Measurements from ENCODE around the gene POLDIP3.
"Not testable (repeated sequence)": the region's sequence is repeated elsewhere in the genome, so short reads cannot be mapped to it uniquely, and the experiment has no call there.

Gene POLDIP3

DNA sequence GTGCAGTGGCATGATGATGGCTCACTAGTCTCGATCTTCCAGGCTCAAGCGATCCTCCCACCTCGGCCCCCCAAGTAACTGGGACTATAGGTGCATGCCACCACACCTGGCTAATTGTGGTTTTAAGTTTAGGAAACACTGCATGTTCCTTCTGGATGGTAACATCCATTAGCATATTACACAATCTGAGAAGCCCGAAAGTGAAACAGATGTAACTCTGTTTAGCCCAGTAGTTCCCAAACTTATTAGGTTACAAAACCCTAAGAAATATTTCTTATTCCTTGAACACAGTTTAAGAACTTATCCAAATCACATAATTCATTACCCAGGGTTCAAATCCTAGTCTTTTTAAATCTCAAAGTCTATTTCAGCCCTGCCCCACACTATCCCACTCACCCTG is 28.3 kb downstream of the POLDIP3 start:
- DNase-seq (ENCODE audit: low read depth), result no peak

DNA sequence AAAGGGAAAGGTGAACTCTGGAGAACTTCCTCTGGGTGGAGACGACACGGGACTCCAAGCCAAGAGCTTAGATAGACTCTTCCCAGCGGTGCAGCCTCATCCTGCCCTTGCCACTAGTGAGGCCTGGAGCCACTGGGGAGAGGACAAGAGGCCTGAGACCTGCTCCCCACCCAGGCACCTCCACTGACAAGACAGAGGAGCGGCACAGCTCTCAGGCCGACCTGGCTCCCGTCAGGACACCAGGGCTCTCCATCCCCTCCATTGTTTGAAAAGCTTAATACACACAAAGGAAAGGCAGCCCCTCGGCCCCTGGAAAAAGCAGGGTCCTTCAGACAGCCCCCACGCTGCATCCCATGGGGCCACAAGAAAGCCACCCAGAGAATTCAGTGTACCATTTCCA is 29.6 kb downstream of the POLDIP3 start:
- no peak for DNase-seq (ENCODE audit: low read depth)

DNA sequence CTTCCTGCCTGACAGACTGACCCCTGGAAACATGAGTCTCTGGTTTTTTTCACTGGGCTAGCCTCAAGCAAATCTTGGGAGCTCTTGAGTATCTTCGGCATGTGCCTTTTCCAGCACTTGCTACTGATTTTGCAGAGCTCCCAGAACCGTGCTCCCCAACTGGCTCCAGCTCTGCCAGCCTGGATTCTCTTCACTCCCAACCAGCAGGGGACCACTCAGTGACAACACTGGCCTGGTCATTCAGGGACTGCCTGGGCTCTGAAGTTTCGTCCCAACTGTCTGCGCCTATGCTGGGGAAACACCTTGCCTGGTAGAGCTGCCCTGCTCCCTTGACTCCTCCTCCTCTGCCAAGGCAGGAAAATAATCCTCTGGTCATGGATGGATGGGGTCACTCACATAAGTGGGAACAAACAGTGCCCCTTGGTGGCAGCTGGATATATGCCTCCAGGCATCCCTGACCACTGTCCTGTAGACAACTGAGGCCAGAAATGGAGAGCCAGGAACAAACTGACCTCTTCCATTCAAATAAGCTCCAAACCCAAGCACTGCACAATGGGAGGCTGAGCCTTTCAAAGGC is 30.2 kb downstream of the POLDIP3 start:
- no peak for DNase-seq (ENCODE audit: low read depth)

DNA sequence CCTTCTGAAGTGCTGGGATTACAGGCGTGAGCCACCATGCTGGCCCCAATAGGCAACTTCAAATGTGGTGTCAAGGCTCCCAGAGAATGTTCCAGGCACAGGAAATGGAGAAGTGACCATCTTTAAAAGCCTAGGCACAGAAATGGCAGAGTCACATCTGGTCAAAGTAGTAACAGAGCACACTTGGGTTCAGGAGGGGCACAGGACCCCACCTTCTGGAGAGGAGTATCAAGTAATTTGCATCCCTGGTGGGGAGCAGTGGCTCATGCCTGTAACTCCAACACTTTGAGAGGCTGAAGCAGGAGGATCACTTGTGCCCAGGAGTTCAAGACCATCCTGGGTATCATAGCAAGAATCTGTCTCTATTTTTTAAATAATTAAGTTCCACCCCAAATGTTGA is 31.7 kb downstream of the POLDIP3 start:
- DNase-seq (ENCODE audit: low read depth), result no peak

DNA sequence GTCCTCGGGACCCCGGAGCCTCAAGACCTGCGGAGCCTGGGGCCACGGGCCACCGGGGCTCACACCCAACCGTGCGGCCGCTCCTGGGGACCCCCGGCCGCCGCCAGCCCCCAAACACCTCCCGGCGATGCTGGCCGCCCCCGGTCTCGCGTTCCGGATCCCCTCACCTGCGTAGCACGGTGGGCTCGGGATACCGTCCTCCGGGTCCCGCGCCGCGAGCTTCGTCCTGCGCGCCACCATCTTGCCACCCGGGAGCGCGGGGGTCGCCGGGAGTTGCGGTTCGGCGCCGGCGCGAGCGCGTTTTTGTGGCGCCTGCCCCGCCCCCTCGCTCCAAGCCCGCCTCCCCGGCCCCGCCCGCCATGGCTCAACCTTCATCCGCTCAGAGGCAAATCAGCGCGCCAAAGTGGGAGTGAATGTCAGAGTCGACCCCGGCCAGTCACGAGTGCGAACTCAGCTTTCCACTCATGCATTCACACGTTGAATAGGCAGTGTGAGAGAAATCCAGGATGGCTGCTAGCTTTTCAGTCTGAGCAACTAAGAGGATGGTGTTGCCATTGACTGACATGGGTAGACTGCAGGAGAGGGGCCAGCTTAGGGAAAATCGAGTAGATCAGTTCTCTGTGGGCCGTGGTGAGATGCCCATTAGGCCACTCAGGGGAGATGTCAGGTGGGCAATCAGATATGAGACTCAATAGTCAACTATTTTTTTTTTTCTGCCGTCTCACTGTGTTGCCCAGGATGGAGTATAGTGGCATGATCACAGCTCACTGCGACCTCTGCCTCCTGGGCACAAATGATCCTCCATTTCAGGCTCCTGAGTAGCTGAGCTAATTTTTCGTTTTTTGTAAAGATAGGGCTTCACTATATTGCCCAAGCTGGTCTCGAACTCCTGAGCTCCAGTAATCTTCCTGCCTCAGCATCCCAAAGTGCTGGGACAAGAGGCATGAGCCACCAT is 32.6 kb downstream of the POLDIP3 start:
- DNase-seq (ENCODE audit: low read depth), result peak; percentile 65

DNA sequence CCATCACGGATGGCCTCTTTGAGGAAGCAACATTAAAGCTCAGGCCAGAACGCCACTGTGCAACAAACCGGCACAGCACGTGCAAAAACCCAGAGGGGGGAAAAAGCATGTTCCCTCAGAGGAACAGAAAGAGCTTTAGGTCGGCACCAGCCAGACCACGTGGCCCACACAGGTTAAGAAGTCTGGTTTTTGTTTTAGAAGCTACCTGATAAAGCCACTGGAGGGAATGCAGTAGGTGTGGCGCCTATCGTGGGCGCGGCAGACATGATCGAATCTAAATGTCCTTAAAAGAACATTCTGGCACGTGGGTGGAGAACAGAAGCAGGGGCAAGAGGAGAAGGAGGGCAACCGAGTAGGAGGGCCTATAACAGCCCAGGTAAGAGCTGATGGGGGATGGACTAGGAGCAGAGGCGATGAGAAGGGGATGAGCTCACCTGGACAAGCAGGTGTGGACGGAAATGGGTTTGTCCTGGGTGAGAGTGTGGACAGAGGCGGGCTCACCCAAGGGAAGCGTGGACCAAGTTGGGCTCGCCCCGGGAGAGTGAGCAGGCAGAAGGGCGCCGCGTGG is 33.4 kb downstream of the POLDIP3 start:
- DNase-seq (ENCODE audit: low read depth), result not testable (repeated sequence)

DNA sequence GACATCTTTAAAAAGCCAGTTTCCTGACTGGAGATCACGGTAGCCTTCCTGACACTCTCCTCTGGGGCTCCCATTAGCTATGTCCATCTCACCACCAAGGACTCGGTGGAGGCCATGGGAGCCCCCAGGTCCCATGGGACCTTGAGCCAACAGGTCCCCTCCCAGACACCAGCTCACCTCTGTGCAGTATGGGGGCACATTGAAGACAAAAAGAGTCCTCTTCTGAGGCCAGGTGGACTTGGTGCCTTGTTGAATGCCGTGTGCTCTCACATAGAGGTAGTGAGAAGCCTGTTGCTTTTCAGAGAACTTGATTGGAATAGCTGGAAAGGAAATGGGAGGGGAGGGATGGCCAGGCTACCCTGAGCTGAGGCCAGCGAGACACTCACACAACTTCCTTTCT is 34.6 kb downstream of the POLDIP3 start:
- DNase-seq (ENCODE audit: low read depth), result not testable (repeated sequence)

- DNase-seq (ENCODE audit: low read depth), result no peak
Observed at GRCh38 chr22:42577623-42578240, 37.0 kb downstream of the POLDIP3 start.

GRCh38 chr22:42577141-42577540 is 37.5 kb downstream of the POLDIP3 start:
- DNase-seq (ENCODE audit: low read depth), result not testable (repeated sequence)

GRCh38 chr22:42575996-42576574 is 38.6 kb downstream of the POLDIP3 start:
- not testable (repeated sequence) for DNase-seq (ENCODE audit: low read depth)

DNA sequence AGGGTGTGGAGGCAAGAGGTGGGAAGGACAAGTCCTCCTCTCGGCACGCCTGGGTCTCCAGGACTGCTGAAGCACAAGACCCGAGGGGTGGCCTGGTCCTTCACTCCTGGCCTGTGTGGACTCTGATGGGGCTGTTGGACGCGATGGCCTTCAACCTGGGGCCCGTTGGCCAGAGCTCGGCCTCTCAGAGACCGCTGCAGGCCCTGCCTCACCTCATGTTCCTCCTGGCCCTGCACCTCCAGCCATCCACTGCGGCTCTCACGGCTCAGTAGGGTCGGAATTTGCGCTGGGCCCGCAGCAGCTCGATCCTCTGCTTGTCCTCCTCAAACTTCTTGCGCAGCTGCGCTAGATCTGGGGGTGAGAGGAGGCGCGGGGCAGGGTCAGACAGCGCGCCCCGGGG is 40.2 kb downstream of the POLDIP3 start:
- not testable (repeated sequence) for DNase-seq (ENCODE audit: low read depth)

- not testable (repeated sequence) for DNase-seq (ENCODE audit: low read depth)
Observed at GRCh38 chr22:42574046-42574445, 40.6 kb downstream of the POLDIP3 start.

GRCh38 chr22:42571068-42571467 is 43.6 kb downstream of the POLDIP3 start:
- not testable (repeated sequence) for DNase-seq (ENCODE audit: low read depth)

- DNase-seq (ENCODE audit: low read depth), result not testable (repeated sequence)
Observed at GRCh38 chr22:42570580-42570979, 44.1 kb downstream of the POLDIP3 start.

DNA sequence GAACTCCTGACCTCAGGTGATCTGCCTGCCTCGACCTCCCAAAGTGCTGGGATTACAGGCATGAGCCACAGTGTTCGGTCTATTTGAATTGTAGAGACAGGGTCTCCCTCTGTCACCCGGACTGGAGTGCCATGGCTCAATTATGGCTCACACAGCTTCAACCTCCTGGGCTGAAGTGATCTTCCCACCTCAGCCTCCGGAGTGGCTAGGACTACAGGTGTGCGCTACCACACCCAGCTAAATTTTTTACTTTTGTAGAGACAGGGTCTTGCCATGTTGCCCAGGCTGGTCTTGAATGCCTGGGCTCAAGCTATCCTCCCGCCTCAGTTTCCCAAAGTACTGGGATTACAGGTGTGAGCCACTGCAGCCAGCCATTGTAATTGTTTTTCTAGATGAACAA is 46.7 kb downstream of the POLDIP3 start:
- DNase-seq (ENCODE audit: low read depth), result not testable (repeated sequence)

DNA sequence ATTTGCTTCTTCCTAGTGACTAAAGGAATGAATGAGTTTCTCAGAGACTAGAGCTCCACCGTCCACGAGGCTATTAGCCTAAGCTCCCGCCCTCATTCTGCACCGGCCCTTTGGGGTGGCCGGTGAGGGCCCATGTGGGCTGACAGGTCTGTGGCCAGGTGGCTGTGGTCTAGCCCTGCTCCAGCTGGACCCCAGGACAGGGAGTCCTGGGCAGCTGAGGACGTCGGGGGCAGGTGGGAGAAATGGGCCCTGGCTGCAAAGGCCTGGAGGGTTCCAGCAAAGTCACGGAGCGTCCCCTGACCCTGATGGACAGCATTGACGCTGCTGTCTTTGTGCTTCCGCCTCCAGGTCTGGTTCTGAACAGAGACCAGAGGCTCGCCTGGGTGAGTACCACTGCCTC is 48.7 kb downstream of the POLDIP3 start:
- no peak for DNase-seq (ENCODE audit: low read depth)

GRCh38 chr22:42564699-42565098 is 50.0 kb downstream of the POLDIP3 start:
- no peak for DNase-seq (ENCODE audit: low read depth)

- DNase-seq (ENCODE audit: low read depth), result not testable (repeated sequence)
Observed at GRCh38 chr22:42563943-42564342, 50.7 kb downstream of the POLDIP3 start.

DNA sequence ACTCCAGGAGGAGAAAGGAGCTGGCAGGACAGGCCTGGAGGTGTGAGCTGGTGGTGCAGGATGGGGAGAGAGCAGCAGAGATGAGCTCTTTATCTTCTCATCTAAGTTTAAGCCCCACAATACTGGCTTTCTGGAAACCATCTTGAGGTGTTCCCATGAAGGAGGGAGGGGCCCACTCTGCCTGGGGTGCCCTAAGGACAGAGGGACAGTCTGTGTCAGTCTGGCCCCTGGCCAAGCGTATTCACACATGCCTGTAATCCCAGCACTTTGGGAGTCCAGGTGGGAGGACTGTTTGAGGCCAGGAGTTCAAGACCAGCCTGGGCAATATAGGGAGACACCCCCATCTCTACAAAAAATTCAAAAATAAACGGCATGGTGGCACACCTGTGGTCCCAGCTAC is 52.0 kb downstream of the POLDIP3 start:
- DNase-seq (ENCODE audit: low read depth), result no peak

- no peak for DNase-seq (ENCODE audit: low read depth)
Observed at GRCh38 chr22:42562279-42562678, 52.4 kb downstream of the POLDIP3 start.

- no peak for DNase-seq (ENCODE audit: low read depth)
Observed at GRCh38 chr22:42561856-42562255, 52.8 kb downstream of the POLDIP3 start.

- DNase-seq (ENCODE audit: low read depth), result no peak
Observed at GRCh38 chr22:42560781-42561180, 53.9 kb downstream of the POLDIP3 start.
